Parathyroid adenoma (tissue), 2 donors: Measurements from ENCODE around the gene KIR3DL1.
"Not testable (repeated sequence)": the region's sequence is repeated elsewhere in the genome, so short reads cannot be mapped to it uniquely, and the experiment has no call there.

Source experiments
- H2AFZ ChIP-seq: fragments of 300-600 bp; sonication (generic); one replicate; pipeline ENCODE4 v1.7.0; 2017; ENCODE audit warnings: antibody characterized with exemption, mild to moderate bottlenecking
- H3K27ac ChIP-seq: fragments of 300-600 bp; sonication (generic); one replicate; pipeline ENCODE4 v1.7.0; 2017
- H3K27me3 ChIP-seq: fragments of 300-600 bp; sonication (generic); one replicate; pipeline ENCODE4 v1.7.0; 2017; ENCODE audit warnings: low read length; ENCODE audit not compliant: control insufficient read depth, insufficient read depth
- H3K36me3 ChIP-seq: fragments of 300-600 bp; sonication (generic); one replicate; pipeline ENCODE4 v1.7.0; 2017; ENCODE audit warnings: low read length; ENCODE audit not compliant: control insufficient read depth, insufficient read depth
- H3K4me1 ChIP-seq: fragments of 300-600 bp; sonication (generic); one replicate; pipeline ENCODE4 v1.7.0; 2017; ENCODE audit warnings: control low read depth
- H3K4me2 ChIP-seq: fragments of 300-600 bp; sonication (generic); one replicate; pipeline ENCODE4 v1.7.0; 2017; ENCODE audit warnings: low read length
- H3K4me3 ChIP-seq: fragments of 300-600 bp; sonication (generic); one replicate; pipeline ENCODE4 v1.7.0; 2017; ENCODE audit warnings: low read depth, low read length
- H3K79me2 ChIP-seq: fragments of 300-600 bp; sonication (generic); one replicate; pipeline ENCODE4 v1.7.0; 2017; ENCODE audit warnings: control low read depth
- H3K9ac ChIP-seq: fragments of 300-600 bp; sonication (generic); one replicate; pipeline ENCODE4 v1.7.0; 2017; ENCODE audit warnings: mild to moderate bottlenecking
- H3K9me3 ChIP-seq: fragments of 300-600 bp; sonication (generic); one replicate; pipeline ENCODE4 v1.7.0; 2017; ENCODE audit warnings: low read length; ENCODE audit not compliant: control insufficient read depth
- CTCF ChIP-seq: fragments of 300-600 bp; sonication (generic); IDR thresholded peaks from one replicate; pipeline ENCODE4 v1.7.0; 2017; ENCODE audit warnings: antibody characterized with exemption, mild to moderate bottlenecking
- donor health status: primary hyperparathyroidism.

The KIR3DL1 gene

GRCh38 chr19:54817670-54818536 is 1.6 kb downstream of the KIR3DL1 start:
- TF ChIP-seq CTCF = no peak
- H3K9me3 ChIP-seq = no peaks in the 10 kb centered on the region
- no peaks in the 10 kb centered on the region for H3K36me3 ChIP-seq
- H3K4me1 ChIP-seq = no peaks in the 10 kb centered on the region
- H3K27ac ChIP-seq = no peak overlapping the region
- H3K27me3 ChIP-seq = no peaks in the 10 kb centered on the region
- H3K9ac ChIP-seq = no peak overlapping the region
- H3K4me3 ChIP-seq = no peak overlapping the region
- H2AFZ ChIP-seq = no peak overlapping the region
- no peaks in the 10 kb centered on the region for H3K79me2 ChIP-seq
- no peak overlapping the region for H3K4me2 ChIP-seq

GRCh38 chr19:54824416-54824815 is 8.1 kb downstream of the KIR3DL1 start:
- not testable (repeated sequence) for H3K79me2 ChIP-seq, H3K4me1 ChIP-seq, H3K27me3 ChIP-seq, H2AFZ ChIP-seq, H3K9me3 ChIP-seq, H3K27ac ChIP-seq, H3K9ac ChIP-seq, H3K4me3 ChIP-seq, H3K36me3 ChIP-seq, H3K4me2 ChIP-seq

GRCh38 chr19:54825326-54825725 is 9.1 kb downstream of the KIR3DL1 start:
- H3K4me3 ChIP-seq, H3K36me3 ChIP-seq, H3K4me2 ChIP-seq, H3K9me3 ChIP-seq, H2AFZ ChIP-seq, H3K79me2 ChIP-seq, H3K9ac ChIP-seq, H3K27ac ChIP-seq, H3K4me1 ChIP-seq, H3K27me3 ChIP-seq: not testable (repeated sequence)

GRCh38 chr19:54828064-54828463 is 11.8 kb downstream of the KIR3DL1 start:
- not testable (repeated sequence) for H3K4me2 ChIP-seq, H2AFZ ChIP-seq, H3K4me1 ChIP-seq, H3K79me2 ChIP-seq, H3K4me3 ChIP-seq, H3K9me3 ChIP-seq, H3K9ac ChIP-seq, H3K27me3 ChIP-seq, H3K36me3 ChIP-seq, H3K27ac ChIP-seq

- not testable (repeated sequence) for H3K27ac ChIP-seq, H2AFZ ChIP-seq, H3K9ac ChIP-seq, H3K4me3 ChIP-seq, H3K4me1 ChIP-seq, H3K4me2 ChIP-seq, H3K27me3 ChIP-seq, H3K9me3 ChIP-seq, H3K36me3 ChIP-seq, H3K79me2 ChIP-seq
Observed at GRCh38 chr19:54832496-54832895, 16.2 kb downstream of the KIR3DL1 start, which contains the start of gene KIR2DS4. TSS of gene KIR2DS4 (plus strand) at chr19:54832676.

GRCh38 chr19:54835126-54835525 is 18.9 kb downstream of the KIR3DL1 start:
- H3K79me2 ChIP-seq, H3K27ac ChIP-seq, H2AFZ ChIP-seq, H3K4me2 ChIP-seq, H3K9ac ChIP-seq, H3K36me3 ChIP-seq, H3K4me1 ChIP-seq, H3K9me3 ChIP-seq, H3K4me3 ChIP-seq, H3K27me3 ChIP-seq: not testable (repeated sequence)

- H3K4me1 ChIP-seq, H3K27me3 ChIP-seq, H3K4me2 ChIP-seq, H3K27ac ChIP-seq, H3K36me3 ChIP-seq, H3K4me3 ChIP-seq, H3K79me2 ChIP-seq, H3K9me3 ChIP-seq, H2AFZ ChIP-seq, H3K9ac ChIP-seq: not testable (repeated sequence)
Observed at GRCh38 chr19:54837522-54837921, 21.3 kb downstream of the KIR3DL1 start.

- not testable (repeated sequence) for H3K4me2 ChIP-seq
Observed at GRCh38 chr19:54843171-54843570, 26.9 kb downstream of the KIR3DL1 start.

GRCh38 chr19:54850061-54850640 is 33.9 kb downstream of the KIR3DL1 start, which contains the start of gene KIR3DL2:
TSS of gene KIR3DL2 (plus strand) at chr19:54850443. CDS start at chr19:54850476, 33 bp downstream.
- H3K27me3 ChIP-seq, H3K9ac ChIP-seq, H3K4me1 ChIP-seq, H2AFZ ChIP-seq, H3K79me2 ChIP-seq, H3K4me2 ChIP-seq, H3K36me3 ChIP-seq, H3K4me3 ChIP-seq, H3K27ac ChIP-seq, H3K9me3 ChIP-seq: not testable (repeated sequence)

More at GRCh38 chr19:54843171-54843570, 26.9 kb downstream of the KIR3DL1 start:
- H3K4me3 ChIP-seq, H3K9me3 ChIP-seq, H3K36me3 ChIP-seq, H3K27ac ChIP-seq, H3K27me3 ChIP-seq, H3K4me1 ChIP-seq, H2AFZ ChIP-seq, H3K9ac ChIP-seq, H3K79me2 ChIP-seq: not testable (repeated sequence)
